ENCODE results near the gene POGK.
"Not testable (repeated sequence)": the region's sequence is repeated elsewhere in the genome, so short reads cannot be mapped to it uniquely, and the experiment has no call there.

Gene POGK

GRCh38 chr1:166838766-166839599, at the start of gene POGK:
POGK (plus strand) TSS chr1:166839475; CDS start chr1:166840957, 1,482 bp downstream.
- in situ Hi-C loops (cut with MboI; ENCODE audit: low sequenced_read_pairs): no loop called here

- in situ Hi-C loops (cut with MboI; ENCODE audit: low sequenced_read_pairs): no loop called here
Observed at GRCh38 chr1:166796620-166797236, 42.5 kb upstream of the POGK start.

- in situ Hi-C loops (cut with MboI; ENCODE audit: low sequenced_read_pairs): no loop called here
Observed at GRCh38 chr1:166808952-166809351, 30.3 kb upstream of the POGK start.

- in situ Hi-C loops (cut with MboI; ENCODE audit: low sequenced_read_pairs): no loop called here
Observed at GRCh38 chr1:166811691-166812090, 27.6 kb upstream of the POGK start.

GRCh38 chr1:166813508-166814223, 25.6 kb upstream of the POGK start:
- in situ Hi-C loops (cut with MboI; ENCODE audit: low sequenced_read_pairs): no loop called here

GRCh38 chr1:166814611-166815010, 24.7 kb upstream of the POGK start:
- in situ Hi-C loops (cut with MboI; ENCODE audit: low sequenced_read_pairs): no loop called here

- in situ Hi-C loops (cut with MboI; ENCODE audit: low sequenced_read_pairs): no loop called here
Observed at GRCh38 chr1:166819974-166820373, 19.3 kb upstream of the POGK start.

- in situ Hi-C loops (cut with MboI; ENCODE audit: low sequenced_read_pairs): no loop called here
Observed at GRCh38 chr1:166822385-166822784, 16.9 kb upstream of the POGK start.

- in situ Hi-C loops (cut with MboI; ENCODE audit: low sequenced_read_pairs): no loop called here
Observed at GRCh38 chr1:166827426-166827825, 11.8 kb upstream of the POGK start.

- in situ Hi-C loops (cut with MboI; ENCODE audit: low sequenced_read_pairs): not testable (repeated sequence)
Observed at GRCh38 chr1:166829762-166830161, 9.5 kb upstream of the POGK start.

- in situ Hi-C loops (cut with MboI; ENCODE audit: low sequenced_read_pairs): no loop called here
Observed at GRCh38 chr1:166836733-166837132, 2.5 kb upstream of the POGK start.

- in situ Hi-C loops (cut with MboI; ENCODE audit: low sequenced_read_pairs): no loop called here
Observed at GRCh38 chr1:166839600-166840308, 479 bp downstream of the POGK start.

- in situ Hi-C loops (cut with MboI; ENCODE audit: low sequenced_read_pairs): no loop called here
Observed at GRCh38 chr1:166840309-166841274, 1.3 kb downstream of the POGK start.

GRCh38 chr1:166843322-166843721, 4.0 kb downstream of the POGK start:
- in situ Hi-C loops (cut with MboI; ENCODE audit: low sequenced_read_pairs): no loop called here

- in situ Hi-C loops (cut with MboI; ENCODE audit: low sequenced_read_pairs): no loop called here
Observed at GRCh38 chr1:166843769-166844596, 4.7 kb downstream of the POGK start.

- in situ Hi-C loops (cut with MboI; ENCODE audit: low sequenced_read_pairs): no loop called here
Observed at GRCh38 chr1:166844791-166845190, 5.5 kb downstream of the POGK start.

GRCh38 chr1:166848193-166848592, 8.9 kb downstream of the POGK start:
- in situ Hi-C loops (cut with MboI; ENCODE audit: low sequenced_read_pairs): no loop called here

GRCh38 chr1:166849135-166849534, 9.9 kb downstream of the POGK start:
- in situ Hi-C loops (cut with MboI; ENCODE audit: low sequenced_read_pairs): no loop called here

GRCh38 chr1:166852918-166853317, 13.6 kb downstream of the POGK start:
- in situ Hi-C loops (cut with MboI; ENCODE audit: low sequenced_read_pairs): no loop called here
